Activated CD4-positive, alpha-beta T cell treated with anti-CD3 and anti-CD28 coated beads, Interleukin-2, Interleukin-4, amounts not matched to agents 100 ng/mL and 50 ng/mL, durations not matched to agents 16 hours and 8 hours (primary cell): ENCODE results near the gene CFAP57.

Experiments used
- DNase-seq: peaks from one replicate; pipeline ENCODE4 v3.0.0-alpha.2; 2020; ENCODE audit warnings: low spot score

Gene CFAP57

DNA sequence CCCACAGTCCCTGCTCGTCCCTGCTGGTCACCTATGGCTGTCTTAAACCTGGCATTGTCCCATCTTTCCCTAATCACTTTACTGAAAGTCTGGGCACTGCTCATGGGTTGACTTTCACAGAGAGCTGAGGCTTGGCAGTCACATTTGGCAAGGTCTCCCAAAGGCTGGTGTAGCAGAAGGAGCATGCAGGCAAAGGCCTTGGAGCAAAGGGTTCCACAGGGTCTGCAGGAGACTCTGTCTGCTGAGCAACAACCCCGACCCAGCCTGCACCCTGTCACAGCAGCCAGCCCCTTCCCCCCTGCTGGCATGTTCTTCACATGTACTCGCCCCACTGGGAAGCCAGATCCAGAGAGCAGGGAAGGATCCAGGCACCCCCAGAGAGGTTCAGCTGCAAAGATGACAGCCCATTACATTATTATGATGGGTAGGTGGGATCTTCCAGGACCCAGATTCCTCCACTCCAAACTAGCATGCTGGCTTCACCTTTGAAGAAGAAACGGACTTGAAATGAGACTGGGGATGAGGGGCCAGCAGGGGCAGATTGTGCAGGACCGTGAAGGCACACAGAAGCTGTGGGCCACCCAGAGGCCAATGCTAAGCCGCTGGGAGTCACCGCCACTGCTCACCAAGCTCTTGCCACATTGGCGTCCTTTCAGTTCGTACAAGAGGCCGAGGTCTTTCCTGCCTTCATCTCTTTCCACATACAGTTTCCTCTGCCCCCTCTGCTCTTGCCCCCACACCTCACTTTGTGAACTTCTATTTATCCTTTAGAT, 83.5 kb downstream of the CFAP57 start:
- no peak for DNase-seq

DNA sequence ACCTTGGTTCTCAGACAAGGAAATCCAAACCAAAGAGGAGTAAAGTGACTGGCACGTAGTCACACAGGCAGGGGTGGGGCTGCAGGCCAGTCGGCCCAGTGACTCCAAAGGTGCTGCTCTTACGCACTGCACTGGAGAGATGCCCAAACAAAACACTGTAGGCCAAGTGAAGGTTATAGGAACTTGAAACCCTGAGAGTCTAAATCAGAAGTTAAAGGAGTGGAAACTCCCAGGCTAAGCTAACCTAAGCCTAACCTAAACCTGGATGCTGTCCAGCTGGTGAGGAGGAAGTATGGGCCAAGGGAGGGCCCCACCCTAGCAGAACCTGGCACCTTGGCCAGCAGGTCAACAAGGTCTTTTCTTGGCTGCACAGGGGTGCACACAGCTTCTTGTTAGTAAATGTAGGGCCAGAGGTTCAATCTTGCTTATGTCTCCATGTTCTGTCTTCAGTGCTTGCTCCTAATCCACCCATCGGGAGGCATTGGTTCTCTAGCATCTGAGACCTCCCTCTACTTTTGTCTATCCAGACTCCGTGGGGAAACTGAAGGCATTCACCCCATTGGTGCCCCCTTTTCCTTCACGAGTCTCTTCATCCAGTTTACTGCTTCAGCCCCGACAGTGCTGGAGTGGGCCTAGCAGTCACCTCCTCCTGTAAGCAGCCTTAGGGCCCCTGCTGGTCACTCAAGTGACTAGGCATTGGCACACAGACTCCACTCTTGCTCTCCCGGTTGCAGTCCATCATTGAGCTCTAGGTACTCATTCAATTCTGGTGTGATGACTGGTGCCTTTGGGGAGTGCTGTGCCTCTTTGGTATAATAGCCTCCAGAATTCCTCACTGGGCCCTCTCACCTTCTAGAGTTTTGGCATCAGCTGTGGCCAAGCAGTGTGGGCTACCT, 84.8 kb downstream of the CFAP57 start:
- no peak for DNase-seq

DNA sequence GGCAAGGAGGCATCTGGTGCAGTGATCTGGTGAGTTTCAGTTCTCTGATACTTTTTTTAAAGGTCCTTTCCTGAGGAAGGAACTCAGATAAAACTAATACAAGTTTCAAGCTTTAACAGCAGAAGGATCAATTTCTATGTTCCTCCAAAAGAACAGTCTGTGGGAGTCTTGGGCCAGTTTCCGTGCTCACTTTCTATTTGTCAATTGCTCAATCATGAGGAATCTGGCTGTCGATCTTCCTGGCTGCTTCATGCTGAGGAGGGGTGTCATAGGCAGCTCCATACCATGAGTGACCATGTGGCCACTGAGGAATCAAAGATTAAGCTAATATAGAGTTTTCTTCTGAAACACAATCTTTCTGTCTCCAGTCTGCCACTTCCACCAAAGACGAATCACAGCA, 86.2 kb downstream of the CFAP57 start:
- DNase-seq, result no peak

DNA sequence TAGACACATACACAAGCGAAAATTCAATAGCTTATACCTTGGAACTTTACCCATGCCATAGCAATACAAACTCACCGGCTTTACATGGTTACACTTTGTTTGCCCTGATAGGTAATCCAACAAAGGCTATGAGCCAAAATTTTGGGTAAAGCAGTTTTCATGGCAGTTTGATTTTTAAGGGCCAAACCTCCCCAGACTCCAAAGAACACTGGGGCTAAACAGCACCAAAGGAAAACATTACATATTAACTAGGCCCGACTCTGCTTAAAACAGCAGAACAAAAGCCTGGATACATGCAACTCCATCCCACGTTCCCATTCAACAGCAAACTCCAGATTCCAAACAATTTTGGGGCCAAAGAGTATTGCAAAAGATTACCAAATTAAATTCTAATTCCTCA, 93.3 kb downstream of the CFAP57 start:
- no peak for DNase-seq

DNA sequence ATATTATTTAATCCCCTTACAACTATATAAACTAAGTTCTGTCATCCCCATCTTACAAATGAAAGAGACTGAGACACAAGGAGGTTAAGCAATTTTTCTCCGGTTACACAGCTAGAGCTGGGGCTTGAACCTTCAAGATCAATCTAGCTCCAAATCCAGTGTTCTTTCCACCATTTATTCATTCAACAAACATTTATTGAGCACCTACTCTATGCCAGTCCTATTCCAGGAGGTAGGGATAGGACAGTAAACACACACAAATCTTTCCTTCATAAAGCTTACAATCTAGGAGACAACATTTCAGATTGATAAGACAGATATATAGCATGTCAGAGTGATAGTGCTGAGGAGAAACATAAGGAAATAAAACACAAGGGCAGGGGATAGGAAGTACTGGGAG, 94.8 kb downstream of the CFAP57 start:
- DNase-seq, result no peak

DNA sequence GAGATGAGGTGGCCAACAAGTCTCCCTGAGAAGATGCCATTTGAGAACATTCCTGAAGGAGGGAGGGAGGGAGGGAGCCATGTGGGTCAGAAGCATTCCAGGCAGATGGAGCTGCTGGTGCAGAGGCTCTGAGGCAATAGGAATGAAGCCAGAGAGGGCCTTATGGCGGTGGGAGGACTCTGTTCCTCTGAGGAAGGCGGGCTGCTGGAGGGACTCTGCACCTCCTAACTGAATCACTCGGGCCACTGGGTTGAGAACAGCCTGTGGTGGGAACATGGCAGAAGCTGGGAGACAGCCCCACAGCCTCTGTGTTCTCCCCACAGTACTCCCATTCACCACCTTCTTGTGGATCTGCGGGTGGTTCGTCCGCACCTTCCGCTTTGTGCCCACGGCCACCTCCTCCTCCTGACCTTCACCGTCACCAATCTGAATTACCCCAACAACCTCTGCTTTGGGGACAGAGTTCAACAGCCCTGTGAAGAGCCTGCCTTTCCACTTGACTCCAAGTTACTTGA, 95.2 kb downstream of the CFAP57 start:
- no peak for DNase-seq

DNA sequence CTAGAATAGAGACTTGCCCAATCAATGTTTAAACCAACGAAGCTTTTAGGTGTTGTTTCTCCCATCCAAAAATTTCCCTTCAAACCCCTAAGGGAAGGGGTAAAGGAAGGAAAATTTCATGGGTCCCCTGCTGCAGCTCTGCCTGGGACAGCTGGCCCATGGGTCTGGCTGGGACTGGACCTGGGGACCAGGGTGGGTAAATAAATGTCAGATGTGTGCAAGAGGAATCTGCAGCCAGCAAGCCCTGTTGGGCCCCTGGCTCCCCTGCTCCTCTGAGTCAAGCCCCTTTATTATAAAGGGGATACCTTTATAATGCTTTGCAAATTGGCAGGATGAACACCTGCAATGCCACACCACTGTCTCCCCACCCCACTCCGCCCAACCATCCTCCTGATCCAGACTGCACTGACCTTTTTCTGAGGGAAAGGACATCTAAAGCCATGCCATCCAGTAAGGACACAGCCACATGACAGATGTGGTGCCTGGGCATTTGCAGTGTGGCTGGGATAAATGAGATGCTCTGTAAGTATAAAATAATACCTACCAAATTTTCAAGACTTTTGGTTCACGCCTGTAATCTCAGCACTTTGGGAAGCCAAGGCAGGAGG, 95.8 kb downstream of the CFAP57 start:
- DNase-seq, result no peak

DNA sequence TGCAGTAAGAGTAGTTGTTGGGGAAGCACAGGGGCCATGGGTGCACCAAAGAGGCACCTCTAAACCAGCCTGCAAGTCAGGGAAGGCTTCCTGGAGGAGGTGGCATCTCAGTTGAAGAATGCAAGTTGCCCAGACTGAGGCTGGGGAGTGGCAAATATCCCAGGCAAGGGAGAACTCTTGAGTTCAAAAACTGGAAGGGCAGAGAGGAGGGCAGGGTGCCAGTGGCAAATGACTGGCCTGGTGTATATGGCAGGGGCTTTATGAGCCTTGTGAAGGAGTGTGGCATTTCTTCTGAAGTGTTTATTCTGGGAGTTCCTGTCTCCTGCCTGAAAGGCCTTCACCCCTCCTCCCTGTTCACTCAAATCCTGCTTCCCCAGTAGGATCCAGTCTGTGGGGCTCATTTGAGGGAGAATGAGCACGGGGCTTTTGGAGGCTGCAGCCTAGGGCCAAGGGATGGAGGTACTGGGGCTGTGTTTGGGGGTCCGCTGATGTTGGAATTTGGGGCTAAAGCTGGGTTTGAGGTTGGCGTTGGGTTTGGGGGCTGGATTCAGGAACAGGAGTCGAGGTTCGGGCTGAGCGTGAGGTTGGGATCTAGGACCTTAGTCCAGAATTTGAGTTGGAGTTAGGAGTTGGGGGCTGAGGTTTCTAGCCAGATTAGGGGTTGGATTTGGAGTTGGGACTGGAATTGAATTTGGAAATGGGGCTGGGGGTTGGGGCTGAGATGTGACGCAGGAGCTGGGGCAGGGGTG, 97.7 kb downstream of the CFAP57 start, which contains the start of gene TMEM125:
Gene TMEM125 (plus strand): TSS at position 357 of the 749 bp plus-strand sequence. CDS start 2,740 bp downstream, outside the sequence.
- DNase-seq, result no peak

DNA sequence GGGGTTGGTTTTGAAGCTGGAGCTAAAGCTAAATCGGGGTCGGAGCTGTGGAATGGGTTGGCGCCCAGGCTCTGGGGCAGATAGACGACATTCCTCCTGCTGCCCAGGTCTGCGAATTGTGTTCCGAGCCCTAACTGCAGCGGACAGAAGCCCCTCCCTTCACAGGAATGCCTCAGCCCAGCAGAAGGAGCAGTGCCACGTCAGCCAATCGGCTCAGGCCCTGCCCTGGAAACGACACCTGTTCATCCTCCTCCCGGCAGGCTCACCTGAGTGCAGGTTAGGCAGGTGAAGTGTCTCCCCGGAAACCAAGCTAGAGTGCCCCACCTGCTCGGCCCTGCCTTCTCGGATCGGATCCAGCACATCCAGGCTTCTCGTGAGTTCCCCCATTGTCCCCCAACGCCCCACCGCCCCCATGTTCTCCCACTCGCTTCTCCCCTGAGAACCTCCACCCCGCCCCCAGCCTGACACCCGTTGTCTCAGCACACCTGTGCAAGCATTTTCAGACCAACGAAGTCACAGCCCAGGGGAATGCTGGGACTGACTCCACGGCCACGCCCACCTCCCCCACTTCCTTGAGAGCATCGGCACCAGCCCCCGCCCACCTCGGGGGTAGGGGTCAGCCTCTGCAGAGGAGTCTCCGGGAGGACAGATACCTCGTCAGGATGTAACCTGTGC, 98.4 kb downstream of the CFAP57 start:
- no peak for DNase-seq

DNA sequence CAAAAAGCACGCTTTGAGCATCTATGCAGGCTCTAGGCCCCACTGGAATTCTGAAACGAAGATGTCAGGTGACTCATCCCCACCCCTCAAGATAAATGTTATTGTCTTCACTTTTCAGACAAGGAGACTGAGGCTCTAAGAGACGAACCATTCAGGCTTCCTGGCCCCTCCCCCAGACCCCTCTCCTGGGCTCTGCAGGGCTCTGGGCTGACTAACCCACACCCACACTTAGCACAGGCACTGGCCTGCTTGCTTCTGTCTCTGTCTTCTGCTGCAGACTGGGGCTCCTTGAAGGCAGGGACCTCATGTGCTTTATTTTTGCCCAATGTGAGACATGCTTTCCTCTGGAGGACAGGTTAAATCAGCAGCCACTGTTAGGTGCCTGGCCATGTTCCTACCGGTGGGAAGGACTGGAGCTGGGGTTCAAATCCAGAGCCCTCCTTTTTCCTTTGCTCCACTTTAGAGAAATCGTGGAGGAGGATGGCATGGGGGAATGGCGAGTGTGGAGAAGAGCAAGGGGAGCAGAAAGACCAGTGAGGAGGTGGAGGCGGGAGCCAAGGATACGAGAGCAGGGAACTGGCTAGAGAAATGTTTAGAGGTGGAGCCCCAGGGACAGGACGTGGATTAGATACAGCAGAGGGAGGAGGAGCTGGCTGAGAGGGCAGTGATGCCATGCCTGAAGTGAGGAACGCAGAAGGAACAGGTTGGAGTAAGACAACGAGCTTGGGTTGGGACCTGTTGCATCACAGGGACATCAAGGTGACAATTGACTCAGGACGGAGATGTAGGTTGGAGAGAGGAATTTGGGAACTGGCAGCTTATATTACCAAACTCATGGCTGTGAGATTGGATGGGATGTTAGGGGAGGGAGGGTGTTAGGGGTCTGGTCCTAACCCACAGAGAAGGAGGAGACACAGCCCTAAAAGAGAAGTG, 99.3 kb downstream of the CFAP57 start:
- DNase-seq, result no peak

DNA sequence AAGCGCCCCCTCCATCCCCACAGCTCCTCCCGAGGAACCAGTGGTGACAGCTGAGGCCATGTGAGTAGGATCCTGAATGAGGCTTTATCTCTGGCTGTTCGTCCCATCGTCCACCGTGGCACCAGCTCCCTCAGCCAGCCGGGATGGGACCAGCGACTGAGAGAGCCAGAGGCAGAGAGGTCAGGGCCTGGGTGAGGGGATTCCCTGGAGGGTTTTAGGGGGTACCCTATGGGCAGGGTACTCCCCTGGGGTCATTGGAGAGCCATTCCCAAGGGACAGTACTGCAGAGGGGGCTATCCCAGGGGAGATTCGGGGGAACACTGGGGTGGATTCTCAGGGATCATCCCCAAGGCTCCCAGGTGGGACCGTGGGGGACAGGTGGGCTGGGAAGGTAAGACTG, 100.0 kb downstream of the CFAP57 start:
- DNase-seq, result no peak

DNA sequence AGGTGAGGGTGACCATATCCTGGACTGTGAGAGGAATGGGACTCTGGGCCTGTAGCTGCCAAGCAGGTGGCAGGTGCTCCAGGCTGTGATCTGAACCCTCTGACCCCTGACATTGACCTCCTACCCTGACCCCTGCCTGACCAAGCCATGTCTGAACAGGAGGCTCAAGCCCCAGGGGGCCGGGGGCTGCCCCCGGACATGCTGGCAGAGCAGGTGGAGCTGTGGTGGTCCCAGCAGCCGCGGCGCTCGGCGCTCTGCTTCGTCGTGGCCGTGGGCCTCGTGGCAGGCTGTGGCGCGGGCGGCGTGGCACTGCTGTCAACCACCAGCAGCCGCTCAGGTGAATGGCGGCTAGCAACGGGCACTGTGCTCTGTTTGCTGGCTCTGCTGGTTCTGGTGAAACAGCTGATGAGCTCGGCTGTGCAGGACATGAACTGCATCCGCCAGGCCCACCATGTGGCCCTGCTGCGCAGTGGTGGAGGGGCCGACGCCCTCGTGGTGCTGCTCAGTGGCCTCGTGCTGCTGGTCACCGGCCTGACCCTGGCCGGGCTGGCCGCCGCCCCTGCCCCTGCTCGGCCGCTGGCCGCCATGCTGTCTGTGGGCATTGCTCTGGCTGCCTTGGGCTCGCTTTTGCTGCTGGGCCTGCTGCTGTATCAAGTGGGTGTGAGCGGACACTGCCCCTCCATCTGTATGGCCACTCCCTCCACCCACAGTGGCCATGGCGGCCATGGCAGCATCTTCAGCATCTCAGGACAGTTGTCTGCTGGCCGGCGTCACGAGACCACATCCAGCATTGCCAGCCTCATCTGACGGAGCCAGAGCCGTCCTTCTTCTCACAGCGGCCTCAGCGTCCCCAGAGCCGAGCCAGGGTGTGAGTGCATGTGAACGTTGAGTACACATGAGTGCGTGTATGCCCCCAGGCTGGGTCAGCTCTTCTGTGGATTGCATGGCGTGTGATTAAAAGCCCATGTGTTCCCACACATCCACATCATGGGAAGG, 100.7 kb downstream of the CFAP57 start:
- no peak for DNase-seq

DNA sequence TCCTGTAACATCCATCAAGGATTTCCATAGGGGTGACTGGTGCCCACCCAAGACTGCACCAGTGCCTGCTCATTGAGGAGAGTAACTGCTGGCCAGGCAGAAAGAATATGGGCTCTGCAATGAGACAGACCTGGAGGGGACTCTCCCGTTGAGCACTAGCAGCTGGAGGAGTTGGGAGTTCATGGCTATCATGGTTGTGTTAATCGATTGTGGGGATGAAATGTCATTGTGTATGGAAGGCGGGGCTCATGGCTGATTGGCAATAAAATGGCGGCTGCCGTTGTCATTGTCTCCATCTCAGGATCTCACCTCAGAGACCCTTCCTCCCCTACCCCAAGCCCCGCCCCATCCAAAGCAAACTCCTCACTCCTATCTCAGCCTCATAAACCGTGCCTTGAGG, 101.6 kb downstream of the CFAP57 start:
- DNase-seq, result no peak

DNA sequence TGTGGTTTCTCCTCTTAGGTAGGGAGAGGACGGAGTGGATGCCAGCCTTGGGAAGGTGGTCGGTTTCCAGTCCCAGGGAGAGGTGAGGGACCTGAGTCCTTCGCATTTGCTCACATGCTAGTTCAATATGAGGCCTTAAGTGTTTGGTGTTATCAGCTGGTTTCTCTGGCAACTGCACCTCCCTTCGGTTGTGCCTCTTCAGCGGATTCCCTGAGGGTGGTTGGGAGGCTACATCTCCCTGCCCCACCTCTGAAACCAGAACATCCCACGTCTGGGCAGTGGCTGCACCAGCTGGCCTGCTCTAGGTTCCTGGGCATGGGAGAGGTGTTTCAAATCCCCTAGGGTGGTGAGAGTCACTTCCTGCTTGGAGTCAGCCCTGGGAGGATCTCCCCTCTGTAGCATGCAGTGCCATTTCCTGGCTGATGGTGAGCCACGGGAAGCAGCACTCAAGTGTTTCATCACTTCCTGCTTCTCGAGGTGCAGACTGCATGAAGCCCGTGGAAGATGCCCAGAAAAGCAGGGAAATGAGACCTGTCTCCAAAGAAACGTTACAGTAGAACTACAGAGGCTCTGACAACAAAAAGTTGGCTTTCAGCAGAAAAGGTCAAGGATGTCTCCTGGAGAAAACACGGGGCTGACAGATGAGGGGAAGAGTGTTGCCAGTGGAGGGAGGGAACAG, 102.1 kb downstream of the CFAP57 start:
- DNase-seq, result peak; percentile 53

DNA sequence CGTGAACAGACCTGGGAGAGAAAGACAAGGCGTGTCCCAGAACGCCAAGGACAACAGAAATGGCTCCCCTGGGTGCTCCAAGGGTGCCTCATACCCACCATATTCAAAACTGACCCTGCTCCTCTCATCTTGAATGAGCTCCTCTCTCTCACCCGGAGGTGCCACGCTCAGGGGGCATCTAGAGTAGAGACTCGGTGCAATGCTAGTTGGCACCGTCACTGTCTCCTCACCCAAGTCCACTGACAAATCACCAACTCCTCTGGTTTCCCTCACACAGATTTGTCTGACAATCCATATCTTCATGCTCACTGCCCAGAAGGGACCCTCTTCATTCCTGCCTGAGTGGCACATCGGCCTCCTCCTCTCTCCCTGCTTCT, 102.7 kb downstream of the CFAP57 start:
- no peak for DNase-seq

DNA sequence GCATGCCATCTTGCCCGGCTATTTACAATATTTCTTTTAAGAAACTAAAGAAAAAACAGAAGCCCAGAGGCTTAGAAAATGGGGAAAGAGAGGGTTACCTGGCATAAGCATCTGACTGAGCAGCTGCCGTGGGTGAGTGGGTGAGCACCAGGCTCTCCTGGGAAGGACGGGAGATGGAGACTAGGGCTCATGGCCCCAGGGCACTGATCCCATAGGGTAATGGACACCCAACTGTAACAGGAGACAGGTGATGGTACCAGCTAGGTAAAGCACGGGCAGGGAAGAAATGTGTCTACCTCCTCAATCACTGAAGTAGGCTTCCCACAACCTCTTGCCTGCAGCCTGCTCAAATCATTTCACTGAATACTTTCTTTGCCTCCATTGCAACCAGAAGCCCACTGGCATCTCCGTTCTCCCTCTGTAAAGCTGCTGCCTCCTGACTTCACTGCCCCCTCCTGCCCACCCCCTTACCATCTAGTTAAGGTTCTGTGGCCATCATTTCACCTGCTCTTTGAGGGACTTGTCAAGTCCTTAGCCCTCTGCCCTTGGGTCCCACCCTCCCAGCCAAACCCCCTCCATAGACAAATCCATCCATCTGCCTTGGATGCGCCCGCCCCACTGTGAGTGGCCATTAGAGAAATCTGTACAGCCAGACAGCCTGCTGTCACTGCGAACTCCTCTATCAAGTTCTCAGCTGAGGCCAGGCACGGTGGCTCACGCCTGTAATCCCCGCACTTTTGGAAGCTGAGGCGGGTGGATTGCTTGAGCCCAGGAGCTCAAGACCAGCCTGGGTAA, 103.9 kb downstream of the CFAP57 start:
- no peak for DNase-seq

DNA sequence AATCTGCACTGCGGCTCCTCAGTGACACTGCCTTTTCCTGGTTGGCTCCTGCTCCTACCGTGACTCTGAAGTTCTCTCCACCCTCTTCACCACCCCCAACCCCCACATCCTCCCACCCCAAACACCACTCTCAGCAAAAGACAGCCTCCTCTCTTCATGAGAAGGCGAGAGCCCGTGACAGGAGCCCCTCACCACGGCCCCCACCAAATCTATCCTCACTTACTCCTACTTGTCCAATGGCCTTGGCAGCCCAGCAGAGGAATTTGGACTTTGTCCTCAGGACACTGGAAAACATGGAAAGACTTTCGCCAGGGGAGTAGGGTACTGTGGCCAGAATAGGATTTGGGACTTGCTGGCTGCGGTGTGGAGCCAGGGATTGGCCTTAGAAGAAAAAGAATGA, 104.5 kb downstream of the CFAP57 start:
- DNase-seq, result no peak
